COR-L47 (cell line): ENCODE measurements around the gene ULBP2.
"Not testable (repeated sequence)": the region's sequence is repeated elsewhere in the genome, so short reads cannot be mapped to it uniquely, and the experiment has no call there.

ENCODE experiments used
- DNase-seq: peaks from one replicate; lab custom pipeline; 2025; lab: John Stamatoyannopoulos, UW

The ULBP2 gene

DNA sequence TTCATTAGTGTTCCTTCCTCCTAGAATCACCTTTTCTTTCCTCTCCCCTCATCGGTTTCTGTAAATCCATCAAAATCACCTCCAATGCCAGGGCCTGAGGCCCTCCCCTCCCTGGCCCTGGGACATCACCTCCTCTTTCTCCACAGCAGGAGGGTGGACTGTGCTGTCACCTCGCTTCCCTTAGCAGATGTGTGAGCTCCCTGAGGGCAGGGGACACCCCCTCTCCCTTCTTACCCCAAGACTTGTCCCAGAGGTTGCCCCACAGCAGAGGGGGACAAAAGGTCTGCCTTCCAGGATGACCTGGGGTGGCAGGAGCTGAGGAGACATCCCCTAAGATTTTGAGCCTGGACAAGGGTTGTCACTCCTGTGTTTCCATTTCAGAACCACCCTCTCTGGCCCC lies 27.8 kb downstream of the ULBP2 start:
- no peak for DNase-seq

DNA sequence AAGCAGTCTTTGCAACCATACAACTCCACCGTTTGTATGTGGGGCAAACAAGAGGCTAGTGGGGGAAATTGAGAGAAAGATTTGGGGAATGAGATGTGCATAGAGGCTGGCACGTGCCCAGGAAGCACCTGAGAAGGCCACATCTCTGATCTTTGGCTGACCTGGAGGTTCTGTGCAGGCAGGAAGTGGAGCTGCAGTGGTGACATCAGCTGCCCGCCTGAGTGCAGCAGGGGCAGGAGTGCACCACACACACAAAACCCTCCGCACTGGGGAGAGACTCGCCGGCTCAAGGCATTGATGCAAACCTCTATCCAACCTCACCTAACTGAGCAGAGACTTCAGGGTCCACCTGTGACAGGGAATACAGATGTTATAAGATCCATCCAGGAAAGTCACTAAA lies 32.6 kb downstream of the ULBP2 start:
- DNase-seq, result not testable (repeated sequence)

DNA sequence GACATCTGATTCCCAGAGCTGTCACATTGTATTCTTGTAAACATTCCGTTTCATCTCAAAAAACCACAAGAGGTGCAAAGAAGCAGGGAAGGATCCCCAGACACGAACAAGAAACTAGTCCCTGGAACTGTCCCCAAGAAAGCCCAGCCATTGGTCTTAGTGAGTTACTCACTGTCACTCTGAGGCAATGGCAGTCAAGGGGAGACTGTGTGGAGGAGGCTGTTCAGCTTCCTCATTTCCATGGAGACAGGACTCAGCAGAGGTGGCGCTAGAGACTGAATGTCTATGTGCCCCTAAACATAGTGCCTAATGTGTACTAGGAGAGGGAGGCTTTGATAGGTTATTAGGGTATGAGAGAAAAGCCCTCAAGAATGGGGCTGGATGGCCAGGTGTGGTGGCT lies 33.0 kb downstream of the ULBP2 start:
- DNase-seq, result no peak

DNA sequence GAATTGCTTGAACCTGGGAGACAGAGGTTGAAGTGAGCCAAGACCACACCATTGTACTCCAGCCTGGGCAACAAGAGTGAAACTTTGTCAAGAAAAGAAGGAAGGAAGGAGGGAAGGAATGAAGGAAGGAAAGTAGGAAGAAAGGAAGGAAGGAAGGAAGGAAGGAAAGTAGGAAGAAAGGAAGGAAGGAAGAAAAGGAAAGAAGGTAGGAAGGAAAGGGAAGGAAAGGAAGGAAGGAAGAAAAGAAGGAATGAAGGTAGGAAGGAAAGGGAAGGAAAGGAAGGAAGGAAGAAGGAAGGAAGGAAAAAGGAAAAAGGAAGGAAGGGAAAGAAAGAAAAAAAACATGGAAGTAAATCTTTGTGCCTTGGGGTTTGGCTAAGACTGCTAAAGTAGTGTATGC lies 33.6 kb downstream of the ULBP2 start:
- no peak for DNase-seq

DNA sequence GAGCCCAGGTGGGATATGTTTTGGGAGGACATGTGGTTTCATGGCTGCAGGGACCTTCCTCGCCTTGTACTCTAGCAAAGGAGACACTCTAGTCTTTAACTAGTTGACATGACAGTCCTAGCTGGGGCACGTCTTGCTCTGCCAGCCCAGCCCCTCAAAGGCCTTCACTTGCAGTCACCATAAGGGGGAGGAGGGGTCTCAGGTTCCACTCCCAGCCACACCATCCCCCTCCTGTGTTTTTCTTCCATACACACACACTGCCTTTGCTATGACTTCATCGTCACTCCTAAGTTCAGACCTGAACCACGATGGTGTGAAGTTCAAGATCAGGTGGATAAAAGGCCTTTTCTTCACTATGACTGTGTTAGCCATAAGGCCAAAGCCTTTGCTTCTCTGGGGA lies 35.4 kb downstream of the ULBP2 start:
- no peak for DNase-seq

DNA sequence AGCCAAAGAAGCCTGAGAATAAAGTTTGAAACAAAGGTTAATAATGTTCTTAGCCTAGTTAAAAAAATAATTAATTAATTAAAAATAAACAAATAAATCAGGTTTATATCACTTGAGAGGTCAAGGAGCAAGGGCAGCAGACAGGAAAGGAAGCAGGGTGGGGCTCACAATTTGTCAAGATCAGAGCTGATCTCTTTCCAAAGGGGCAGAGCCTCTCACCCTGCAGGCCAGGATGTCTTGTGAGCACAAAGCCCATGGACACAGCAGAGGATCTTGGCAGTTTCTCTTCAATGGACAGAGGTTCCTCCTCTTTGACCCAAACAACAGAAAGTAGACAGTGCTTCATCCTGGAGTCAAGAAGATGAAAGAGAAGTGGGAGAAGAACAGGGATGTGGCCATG lies 36.8 kb downstream of the ULBP2 start:
- no peak for DNase-seq

DNA sequence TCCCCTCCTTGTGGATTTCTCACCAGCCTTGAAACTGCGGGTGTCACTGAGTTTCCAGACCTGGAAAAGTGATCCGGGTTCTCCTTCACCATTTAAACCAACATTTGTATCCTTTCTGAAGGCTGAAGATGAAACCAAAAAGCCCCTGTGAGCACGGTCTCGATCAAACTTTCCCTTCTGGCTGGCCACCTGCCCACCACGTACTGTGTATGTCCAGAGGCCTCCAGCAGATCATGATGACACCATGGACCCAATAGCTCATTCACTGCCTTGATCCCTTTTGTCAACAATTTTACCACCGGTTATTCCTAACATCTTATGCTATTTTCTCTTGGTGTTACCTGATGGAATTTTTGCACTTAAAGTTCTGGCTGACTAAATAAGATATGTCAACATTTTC lies 37.5 kb downstream of the ULBP2 start:
- DNase-seq, result no peak

DNA sequence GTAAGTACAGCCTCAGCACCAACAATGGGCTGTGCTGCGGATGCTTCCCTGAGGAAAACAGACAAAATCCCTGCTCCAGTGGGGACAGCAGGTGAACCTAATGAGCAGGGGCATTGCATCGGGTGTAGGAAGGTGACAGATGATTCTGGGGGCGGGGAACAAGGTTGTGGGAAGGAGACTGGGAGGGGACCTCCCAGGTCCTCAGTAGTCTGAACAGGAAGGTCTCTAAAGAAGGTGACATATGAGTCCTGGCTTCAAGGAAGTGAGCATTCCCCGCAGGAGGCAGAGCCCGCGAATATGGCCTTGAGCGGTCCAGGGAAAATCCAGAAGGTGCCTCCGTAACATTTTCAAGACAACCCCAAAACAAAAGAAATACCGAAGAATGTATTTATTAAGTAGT lies 41.3 kb downstream of the ULBP2 start:
- DNase-seq, result no peak

DNA sequence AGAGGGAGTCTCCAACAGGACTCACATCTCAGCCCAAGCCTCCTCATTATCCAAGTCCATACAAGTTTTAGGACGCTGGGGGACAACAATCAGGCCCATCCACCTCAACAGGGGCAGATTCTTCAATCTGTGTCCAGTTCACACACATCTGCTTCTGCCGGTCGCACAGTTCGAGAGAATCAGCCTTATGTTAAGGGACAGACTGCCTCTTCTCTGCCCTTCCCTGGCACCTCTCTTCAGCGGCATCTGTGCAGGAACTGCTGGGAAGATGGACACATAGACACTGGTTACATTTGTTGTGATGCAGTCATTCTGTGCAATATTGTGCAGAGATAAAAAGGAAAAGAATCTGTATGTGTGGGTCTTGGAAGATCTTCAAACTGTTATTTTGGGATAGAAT lies 43.0 kb downstream of the ULBP2 start:
- DNase-seq, result no peak

DNA sequence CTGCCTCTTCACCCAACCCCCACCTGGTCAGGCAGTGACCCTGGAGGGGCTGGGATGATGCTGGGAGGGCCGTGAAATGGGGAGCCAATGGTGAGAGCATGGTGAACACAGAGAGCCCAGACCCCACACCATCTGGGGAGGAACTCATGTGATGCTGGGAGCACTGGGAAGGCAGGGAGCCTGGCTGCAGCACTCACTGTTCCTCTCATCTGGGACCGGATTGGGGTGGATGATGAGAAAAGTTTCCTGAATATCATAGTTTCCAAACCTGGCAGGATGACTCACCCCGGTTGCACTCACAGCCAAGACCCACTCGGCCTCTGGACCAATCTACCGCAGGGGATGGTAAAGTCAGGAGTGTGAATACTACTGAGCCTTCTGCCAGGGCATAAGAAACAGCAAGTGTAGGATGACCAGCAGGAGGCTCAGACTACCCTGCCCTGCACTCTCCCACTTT lies 43.7 kb downstream of the ULBP2 start:
- DNase-seq, result no peak

DNA sequence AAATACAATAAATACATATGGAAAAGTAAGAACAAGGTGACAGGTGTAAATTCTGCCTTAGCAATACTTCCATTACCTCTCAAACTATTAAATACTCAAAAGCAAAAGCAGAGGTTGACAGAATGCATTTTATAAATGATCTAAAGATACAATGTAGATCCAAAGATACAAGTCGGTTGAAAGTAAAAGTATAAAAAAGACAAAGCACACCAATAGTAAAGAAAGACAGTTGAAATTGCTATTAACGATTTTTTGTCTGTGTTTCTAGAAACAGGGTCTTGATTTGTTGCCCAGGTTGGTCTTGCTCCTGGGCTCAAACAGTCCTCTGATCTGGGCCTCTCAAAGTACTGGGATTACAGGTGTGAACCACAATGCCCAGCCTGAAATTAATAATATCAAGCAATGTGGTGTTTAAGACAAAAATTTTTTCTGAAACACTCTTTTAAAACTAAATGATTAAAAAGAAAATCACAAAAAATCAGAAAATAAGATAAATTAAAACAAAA lies 45.8 kb downstream of the ULBP2 start:
- DNase-seq, result no peak

DNA sequence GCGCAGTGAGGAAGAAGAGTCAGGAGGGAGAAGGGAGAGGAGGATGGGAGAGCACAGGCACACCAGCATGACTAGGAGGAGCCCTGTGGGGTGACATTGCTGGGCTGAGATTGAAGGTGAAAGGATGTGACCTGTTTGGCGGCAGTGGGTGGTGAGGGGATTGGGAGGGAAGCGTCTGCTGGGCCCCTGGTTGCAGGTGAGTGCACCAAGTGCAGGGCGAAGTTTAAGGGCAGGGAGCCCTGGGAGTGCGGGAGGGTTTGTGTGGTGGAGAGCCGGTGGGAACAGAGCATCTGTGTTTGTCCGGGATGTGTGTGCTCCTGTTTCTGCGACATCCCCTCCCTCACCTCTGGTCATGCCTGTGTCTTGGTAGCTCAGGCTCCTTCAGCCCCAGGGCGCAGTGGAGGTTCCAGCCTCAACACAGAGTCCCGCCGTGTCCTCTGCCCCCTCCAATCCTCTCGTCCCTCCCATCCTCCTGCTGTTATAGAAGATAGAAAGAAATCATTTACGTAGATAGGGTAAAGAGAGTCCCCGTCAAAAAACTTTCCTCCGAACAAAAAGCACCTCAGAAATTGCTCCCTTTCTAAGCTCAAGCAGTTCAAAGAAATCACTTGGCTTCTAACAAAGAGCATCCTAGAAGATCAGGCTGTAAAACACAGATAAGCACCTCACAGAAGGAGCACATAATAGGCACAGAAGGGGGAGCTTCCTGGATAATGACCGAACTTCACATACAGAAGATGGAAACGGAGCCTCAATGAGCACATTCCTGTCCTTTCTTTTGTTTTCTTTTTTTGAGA lies 46.9 kb downstream of the ULBP2 start:
- DNase-seq, result no peak

DNA sequence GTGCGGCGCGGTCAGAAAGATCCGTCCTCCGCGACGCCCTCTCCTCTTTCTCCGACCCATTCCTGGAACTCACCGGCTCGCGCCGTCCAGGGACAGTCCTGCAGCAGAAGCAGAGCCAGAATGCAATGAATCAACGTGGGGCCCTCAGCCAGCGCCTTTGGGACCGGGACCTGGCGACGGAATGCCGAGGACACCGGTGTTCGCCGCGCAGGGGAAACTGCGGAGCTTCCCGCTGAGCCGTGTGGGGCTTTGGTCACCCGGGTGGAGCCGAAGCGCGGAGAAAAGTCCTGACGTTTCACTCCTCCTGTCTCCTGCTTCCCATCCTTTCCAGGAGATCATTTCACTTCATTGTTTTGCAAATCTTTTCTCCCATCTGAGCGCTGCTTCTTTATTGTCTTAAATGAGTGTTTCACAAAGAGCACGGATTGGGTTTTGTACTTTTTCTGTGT lies 48.4 kb downstream of the ULBP2 start:
- no peak for DNase-seq

DNA sequence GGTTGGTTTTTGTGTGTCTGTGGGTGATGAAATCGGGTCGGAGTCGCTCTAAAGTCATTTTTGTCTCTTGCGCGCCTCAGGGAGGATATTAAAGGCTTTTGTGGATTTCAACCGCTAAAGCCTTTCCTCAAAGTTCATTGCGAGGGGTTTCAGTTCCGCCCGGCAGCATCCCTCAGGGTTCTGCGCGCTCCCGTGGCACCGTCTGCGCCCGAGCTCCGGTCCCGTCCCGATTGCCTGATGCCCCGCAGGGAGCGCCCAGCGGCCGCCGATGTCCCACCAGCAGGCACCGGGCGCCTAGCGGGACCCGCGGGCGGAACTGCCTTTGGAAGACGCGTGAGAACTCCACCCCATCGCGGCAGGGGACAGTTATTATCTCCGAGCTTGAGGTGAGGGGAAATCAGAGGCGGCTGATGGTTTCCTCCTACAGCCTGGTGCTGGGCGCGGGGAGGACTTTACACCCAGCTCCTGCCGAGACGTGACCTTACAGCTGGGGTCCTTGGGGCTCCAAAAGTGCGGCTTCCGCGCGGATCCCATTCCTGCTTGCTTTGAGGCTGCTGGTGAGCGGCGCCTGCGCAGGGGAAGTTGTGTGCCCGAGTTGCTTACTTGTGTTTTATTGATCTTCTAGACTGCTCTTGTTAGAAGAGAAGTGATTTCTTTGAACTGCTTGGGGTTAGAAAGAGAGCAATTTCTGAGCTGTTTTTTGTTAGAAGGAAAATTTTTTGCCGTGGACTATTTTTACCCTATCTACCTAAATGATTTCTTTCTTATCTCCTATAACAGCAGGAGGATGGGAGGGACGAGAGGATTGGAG lies 49.1 kb downstream of the ULBP2 start:
- DNase-seq, result no peak

DNA sequence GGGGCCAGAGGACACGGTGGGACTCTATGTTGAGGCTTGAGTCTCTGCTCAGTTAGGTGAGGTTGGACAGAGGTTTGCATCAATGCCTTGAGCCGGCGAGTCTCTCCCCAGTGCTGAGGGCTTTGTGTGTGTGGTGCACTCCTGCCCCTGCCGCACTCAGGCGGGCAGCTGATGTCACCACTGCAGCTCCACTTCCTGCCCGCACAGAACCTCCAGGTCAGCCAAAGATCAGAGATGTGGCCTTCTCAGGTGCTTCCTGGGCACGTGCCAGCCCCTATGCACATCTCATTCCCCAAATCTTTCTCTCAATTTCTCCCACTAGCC lies 49.6 kb downstream of the ULBP2 start:
- not testable (repeated sequence) for DNase-seq

DNA sequence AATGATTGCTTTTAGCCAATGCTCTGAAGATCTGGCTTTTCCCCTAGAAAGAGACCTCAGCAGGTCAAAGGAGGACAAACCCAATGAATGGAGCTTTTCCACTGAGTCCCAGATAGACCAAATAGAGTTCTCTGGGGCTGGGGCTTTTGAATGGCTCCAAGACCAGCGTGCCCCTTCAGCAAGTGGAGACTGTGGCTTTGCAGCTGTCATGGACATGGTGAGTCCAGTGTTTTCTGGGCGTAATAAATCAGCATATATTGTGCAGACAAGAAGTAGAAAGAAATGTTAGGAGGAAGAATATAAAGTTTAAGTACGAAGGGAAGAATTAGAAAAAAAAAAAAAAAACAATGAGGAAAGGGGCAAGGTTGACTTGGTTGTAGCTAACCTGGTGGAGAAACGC lies 50.0 kb downstream of the ULBP2 start:
- no peak for DNase-seq

DNA sequence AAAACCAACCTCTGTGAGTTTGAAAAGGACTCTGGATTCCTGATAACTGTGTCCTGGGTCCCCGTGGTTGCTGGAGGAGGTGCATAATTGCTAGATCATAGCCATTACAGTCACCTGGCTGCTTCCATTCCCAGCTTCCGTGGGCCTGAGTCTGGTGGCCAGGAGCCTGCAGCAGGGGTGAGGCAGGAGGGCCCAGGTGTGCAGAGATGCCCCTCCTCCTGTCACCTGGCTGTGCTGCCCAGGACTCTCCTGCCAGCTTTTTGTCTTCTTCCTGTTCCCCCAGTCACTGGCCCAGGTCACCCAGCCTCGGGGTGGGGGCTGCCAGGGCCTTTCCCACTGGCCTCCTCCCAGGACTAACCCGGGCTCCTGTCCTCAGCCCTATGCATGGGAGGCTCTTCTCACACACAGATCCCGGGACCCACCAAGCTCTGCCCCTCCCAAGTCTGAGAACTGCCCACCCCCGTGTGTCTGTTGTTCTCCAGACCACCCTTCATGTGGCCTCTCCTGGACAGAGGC lies 53.5 kb downstream of the ULBP2 start:
- no peak for DNase-seq

DNA sequence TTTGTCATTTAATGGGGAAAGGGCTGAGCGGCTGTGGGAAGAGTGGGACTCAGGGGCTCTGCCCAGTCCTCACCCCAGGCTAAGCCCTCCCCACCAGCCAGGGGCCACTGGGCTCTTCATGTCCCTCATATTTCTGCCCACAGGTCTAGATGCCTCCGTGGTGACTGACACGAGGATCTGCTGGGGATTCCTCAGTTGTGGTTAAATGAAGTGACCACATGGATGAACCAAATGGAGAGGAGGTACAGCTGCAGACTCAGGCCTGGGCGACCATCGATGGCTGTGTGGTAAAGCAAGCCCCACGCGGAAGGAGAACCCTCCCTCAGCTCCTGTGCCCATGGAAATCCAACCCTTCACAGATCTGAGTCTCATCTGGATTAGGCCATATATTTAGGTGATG lies 54.2 kb downstream of the ULBP2 start:
- no peak for DNase-seq
